NAMALWA (cell line): Measurements from ENCODE around the gene SNRNP27.
"Not testable (repeated sequence)": the region's sequence is repeated elsewhere in the genome, so short reads cannot be mapped to it uniquely, and the experiment has no call there.

ENCODE experiments used
- DNase-seq: peaks from one replicate; pipeline ENCODE4 v3.0.0-alpha.2; 2015; ENCODE audit warnings: low spot score

The SNRNP27 gene, protein sequence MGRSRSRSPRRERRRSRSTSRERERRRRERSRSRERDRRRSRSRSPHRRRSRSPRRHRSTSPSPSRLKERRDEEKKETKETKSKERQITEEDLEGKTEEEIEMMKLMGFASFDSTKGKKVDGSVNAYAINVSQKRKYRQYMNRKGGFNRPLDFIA

DNA sequence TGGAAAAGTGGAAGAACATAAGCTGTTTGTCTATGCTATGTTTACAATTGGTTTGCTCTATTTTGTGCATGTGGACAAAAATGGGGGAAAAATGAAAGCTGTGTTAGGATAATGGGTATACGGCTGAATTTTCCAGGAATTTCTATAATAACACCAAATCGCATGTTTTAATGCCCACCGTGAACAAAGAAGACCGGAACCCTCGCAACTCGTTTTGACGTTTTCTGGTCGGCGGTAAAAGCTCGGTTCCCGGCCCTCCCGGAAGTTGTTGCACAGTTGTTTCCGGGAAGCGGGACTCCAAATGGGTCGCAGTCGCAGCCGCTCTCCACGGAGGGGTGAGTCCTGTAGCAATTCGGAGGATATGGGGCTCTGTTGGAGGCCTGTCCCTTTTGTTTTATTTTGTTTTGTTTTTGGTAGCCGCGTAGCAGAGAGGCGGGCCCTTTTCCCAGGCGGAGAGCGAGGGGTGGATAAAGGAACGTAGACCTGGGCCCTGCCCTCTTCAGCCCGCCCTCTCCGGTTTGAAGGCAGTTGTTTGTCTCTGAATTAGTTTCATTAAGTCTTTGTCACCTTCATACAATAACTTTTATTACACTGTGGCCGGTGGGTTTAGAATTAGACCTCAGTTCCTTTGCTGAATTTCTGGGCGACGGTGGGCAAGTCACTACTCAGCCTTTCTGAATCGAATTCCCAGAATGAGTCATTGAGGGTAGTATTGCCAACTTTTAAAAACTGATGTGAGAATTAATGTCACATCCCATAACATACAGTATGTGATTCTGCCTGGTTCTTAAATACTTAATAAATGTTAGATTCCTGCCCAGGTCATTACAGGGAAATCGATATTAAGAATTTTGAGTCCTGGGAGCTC lies at the start of gene SNRNP27:
TSS of gene SNRNP27 (plus strand) at position 273 of the 868 bp plus-strand sequence. CDS start at position 302, 29 bp downstream.
- DNase-seq = peak; percentile 87

DNA sequence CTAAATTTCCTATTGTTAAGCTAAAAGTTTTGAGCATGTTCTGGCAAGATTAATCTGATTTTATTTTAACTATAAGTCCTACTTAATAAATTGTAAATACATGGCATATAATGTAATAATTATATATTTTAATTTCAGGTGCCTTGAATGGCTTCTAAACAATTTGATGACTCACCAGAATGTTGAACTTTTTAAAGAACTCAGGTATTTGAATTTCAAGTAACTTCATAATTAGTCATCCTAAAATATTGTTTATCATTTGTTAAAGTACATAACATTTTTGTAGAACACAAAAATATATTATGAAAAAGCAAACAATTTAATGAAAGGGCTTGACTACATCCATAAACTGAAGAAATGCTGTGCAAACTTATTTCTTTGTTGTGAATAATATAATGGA lies 49.8 kb upstream of the SNRNP27 start:
- DNase-seq = no peak

DNA sequence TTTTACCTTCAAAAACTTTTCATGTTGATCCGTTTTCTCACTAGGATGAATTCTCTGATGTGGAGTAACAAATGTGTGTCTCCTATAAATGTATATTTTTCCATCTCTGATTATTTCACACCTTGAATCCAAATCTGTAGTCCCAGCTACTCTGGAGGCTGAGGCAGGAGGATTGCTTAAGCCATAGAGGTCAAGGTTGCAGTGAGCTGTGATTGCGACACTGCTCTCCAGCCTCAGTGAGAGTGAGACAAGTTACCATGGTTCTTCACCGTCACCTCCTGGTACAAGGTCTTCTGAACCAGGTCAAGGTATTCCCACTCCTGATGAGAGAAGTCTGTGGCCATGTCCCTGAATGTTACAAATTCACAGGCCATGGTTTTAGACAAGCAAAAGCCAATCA lies 49.2 kb upstream of the SNRNP27 start:
- DNase-seq = no peak

DNA sequence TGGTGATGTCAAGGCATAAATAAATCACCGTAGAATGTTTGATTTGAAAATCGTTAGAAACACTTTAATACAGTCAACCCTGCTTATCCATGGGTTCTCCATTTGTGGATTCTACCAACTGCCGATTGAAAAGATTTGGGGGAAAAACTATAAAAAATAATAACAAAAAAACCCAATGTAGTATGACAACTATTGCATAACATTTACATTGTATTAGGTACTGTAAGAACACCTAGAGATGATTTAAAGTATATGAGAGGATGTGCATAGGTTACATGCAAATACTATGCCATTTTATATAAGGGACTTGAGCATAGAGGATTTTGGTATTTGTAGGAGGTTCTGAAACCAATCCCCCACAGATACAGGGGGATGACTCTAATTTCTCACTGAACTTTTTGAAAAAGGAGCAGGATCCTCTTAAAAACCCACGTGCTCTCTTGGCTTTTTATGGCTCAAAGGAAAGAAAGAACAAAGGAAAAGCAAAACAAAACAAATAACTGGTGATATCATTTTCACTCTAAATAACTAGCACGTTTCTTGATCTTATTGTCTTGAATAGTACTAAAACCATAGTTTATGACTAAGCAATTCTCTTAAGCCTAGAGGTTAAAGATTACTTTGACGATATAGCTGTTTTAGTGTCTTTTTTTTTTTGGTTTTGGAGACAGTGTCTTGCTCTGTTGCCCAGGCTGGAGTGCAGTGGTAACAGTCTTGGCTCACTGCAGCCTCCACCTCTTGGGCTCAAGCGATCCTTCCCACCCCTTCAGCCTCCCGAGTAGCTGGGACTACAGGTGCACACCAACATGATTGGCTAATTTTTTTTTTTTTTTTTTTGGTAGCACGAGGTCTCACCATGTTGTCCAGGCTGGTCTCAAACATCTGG lies 47.3 kb upstream of the SNRNP27 start:
- DNase-seq = no peak

DNA sequence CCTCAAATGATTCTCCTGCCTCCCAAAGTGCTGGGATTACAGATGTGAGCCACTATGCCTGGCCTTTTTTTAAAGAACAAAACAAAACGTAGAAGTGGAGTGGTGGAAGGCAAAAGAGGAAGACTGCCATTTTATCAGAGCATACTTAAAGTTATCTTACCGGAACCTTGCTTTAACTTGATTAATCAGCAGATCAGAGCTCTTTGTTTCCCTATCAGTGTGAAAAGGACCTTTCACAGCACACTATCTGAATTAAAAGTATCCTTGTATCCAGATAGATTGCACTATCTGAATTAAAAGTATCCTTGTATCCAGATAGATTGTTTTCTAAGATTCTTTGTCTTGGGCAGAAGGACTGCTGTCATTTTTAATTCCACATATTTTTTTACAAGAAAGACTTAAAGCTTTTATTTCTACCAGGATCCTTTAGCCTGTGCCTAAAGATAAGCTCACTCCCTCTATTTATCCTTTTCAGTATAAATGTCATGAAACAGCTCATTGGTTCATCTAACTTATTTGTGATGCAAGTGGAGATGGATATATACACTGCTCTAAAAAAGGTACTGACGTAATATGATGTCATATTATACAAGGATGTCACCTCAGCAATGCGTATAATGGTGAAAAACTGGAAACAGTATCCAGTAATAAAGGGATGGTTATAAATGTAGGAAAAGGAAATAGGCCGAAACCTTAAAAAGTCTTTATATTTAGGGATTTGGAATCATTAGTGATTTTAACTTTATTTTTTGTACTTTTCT lies 46.5 kb upstream of the SNRNP27 start:
- DNase-seq = no peak

DNA sequence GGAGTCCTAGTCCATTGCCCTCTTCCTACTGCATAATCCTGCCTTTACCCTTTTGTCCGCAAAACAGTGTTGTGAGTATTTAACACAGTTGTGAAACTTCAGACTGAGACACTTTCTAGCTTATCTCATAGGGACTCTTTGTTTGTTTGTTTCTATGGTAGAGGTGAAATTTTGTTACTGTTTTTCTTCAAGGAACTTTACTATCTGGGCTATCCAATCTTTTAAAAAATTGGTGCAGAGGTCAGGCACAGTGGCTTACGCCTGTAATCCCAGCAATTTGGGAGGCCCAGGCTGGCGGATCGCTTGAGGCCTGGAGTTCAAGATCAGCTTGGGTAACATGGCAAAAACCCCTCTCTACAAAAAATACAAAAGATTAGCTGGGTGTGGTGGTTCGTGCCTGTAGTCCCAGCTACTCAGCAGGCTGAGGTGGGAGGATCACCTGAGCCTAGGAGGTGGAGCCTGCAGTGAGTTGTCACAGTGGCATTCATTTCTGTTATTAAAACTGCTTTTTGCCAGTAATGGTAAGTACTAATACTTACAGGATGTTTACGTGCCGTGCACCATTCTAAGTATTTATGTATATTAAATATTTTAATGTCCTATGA lies 45.5 kb upstream of the SNRNP27 start:
- DNase-seq = no peak

DNA sequence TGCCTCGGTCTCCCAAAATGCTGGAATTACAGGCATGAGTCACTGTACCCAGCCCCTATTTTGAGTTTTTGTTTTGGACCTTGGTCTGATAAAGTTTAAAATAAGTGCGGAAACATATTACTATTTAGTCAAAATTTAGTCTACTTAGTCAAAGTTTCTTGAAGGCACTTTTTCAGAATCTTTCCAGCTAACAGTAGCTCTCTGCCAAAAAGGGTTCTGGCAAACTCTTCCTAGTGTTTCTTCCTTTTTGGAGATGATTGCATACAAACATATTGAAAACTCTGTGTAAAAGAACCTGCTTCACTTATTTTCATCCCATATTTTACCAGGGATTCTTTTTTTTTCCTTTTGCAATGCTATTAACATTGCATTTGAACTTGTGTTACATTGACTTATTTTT lies 35.5 kb upstream of the SNRNP27 start:
- DNase-seq = no peak

DNA sequence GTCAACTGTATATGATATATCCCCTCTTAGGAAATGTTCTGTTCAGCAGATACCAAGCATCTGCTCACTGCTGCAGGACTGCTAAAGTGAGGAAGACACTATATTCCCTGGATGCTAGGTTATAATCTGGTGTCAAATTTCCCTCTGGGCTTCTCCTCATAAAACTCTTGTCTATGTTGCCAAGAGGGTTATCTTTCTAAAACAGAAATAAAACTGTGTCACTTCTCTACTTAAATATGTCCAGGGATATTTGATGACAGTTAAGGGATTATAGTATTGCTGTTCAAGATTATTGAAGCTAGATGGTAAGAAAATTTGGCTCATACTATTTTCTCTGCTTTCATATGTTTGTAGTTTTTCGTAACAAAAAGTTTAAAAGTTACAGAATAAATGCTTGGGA lies 30.5 kb upstream of the SNRNP27 start:
- no peak for DNase-seq

DNA sequence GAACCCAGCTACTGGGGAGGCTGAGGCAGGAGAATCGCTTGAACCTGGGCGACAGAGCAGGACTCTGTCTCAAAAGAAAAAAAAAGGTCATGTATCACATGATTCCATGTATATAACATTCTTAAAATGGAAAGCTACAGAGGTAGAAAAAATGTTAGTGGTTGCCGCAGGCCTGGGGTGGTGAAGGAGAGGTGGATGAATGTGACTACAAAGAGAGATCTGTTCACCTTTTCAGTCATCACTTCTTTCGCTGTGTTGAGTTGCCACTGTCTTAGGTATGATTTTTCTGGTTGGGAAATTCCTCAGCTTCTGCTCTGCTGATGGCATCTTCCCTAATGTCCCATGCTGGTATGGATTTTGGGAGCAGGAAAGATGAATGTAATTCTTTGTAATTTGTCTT lies 5.3 kb upstream of the SNRNP27 start:
- DNase-seq = no peak

DNA sequence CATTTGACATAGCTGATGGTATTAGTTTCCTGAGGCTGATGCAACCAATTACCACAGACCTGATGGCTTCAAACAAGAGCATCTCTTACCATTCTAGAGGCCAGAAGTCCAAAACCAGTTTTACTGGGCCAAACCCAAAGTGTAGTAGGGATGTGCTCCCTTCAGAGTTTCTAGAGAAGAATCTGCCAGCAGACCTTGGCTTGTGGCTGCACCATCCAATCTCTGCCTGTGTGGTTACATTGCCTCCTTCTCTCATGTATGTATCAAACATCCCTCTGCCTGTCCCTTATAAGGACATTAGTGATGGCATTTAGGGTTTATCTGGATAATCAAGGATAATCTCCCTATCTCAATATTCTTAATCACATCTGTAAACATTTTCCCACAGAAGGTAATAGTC lies 4.5 kb upstream of the SNRNP27 start:
- no peak for DNase-seq

DNA sequence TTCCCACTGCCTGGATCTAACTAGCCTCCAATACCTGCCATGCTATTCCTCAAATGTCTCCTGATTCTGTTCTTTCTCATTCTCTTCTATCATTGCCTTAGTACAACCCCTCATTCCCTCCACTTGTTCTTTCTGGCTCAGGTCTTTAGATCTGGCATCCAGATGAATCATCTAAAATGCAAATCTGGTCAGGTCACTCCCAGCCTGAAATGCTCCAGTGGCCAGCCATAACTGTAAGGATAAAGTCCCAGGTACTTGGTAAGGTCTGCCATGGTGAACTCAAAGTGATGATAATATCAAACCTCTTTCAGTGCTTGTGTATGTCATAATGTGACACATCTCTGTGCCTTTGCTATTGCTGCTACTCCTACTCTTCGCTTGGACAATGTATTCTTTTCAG lies 2.9 kb upstream of the SNRNP27 start:
- DNase-seq = no peak

DNA sequence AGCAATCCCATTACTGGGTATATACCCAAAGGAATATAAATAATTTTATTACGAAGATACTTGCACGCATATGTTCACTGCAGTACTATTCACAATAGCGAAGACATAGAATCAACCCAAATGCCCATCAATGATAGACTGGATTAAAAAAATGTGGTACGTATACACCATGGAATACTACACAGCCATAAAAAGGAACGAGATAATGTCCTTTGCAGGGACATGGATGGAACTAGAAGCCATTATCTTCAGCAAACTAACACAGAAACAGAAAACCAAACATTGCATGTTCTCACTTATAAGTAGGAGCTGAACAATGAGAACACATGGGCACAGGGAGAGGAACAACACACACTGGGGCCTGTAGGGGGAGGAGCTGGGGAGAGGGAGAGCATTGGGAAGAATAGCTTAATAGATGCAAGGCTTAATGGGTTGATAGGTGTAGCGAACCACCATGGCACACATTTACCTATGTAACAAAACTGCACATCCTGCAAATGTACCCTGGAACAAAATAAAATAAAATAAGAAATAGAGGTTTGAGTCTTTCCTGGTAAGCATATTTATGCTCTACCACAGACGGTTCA lies 825 bp upstream of the SNRNP27 start:
- peak; percentile 39 for DNase-seq

DNA sequence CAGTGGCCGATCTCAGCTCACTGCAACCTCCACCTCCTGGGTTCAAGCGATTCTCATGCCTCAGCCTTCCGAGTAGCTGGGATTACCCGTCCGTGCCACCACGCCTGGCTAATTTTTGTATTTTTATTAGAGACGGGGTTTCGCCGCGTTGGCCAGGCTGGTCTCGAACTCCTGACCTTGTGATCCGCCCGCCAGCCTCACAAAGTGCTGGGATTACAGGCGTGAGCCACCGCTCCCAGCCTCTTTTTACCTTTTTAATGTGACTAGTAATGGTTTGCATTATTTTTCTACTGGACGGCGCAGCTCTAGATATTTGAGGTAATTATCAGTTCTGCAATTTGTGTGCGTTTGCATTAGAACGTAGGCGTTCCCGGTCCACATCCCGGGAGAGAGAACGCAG lies 981 bp downstream of the SNRNP27 start:
- not testable (repeated sequence) for DNase-seq

DNA sequence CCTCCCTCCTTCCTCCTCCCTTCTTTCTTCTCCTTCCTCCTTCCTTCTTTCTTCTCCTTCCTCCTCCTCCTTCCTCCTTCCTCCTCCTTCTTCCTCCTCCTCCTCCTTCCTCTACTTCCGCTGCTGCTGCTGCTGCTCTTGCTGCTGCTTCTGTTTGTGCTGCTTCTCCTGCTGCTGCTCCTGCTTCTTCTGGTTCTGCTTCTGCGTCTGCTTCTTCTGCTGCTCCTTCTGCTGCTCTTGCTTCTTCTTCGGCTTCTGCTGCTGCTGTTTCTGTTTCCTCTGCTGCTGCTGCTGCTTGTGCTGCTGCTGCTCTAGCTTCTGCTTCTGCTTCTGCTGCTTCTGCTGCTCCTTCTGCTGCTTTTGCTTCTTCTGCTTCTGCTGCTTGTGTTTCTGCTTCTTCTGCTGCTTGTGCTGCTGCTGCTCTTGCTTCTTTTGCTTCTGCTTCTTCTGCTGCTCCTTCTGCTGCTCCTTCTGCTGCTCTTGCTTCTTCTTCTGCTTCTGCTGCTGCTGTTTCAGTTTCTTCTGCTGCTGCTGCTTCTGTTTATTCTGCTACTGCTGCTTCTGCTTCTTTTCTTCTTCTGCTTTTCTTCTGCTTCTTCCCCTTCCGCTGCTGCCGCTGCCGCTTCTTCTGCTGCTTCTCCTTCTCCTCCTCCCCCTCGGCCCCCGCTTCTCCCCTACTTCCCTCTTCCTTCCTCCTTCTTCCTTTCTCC lies 8.6 kb downstream of the SNRNP27 start:
- peak; percentile 80 for DNase-seq

DNA sequence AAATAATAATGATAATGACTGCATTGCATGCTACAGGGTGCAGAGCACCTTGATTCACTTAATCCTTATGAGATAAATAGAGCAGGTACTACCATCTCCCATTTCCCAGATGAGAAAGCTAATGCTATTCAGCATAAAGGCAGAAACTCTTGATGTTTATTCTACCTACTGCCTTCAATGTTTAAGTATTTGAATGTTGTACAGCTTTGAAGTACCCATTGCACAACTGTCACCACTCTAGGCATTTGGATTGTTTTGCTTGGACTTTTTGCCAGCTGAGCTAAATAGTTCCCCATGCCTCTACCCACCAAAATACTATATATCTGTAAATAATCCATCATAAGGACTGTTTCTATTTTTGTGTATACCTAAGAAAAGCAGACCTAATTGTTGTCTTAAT lies 13.5 kb downstream of the SNRNP27 start:
- DNase-seq = no peak

DNA sequence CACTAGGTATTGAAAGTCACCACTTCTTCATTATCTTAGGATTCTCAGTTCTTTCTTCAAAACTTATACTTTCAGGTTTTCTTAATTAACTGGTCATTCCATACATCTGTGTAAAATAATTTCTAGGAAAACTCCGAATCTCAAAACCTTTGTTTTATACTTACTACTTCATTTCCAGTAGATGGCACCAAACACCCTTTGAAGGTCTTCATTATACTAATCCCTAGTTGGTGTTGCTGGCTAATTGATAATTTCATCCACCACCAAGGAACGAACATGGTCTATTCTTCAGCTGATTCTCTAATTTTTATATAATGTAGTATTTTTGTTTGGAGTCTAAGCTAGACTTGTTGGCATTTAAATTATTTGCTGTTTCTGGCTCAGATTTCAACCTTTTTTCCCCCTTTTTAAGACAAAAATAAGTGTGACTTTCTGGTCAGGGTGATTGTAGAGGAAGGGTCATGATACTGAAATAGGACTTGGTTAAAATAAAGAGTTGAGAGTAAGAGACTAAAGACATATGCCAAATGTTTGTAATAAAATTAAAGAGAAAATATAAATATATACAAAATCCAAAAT lies 18.3 kb downstream of the SNRNP27 start:
- DNase-seq = peak; percentile 81

DNA sequence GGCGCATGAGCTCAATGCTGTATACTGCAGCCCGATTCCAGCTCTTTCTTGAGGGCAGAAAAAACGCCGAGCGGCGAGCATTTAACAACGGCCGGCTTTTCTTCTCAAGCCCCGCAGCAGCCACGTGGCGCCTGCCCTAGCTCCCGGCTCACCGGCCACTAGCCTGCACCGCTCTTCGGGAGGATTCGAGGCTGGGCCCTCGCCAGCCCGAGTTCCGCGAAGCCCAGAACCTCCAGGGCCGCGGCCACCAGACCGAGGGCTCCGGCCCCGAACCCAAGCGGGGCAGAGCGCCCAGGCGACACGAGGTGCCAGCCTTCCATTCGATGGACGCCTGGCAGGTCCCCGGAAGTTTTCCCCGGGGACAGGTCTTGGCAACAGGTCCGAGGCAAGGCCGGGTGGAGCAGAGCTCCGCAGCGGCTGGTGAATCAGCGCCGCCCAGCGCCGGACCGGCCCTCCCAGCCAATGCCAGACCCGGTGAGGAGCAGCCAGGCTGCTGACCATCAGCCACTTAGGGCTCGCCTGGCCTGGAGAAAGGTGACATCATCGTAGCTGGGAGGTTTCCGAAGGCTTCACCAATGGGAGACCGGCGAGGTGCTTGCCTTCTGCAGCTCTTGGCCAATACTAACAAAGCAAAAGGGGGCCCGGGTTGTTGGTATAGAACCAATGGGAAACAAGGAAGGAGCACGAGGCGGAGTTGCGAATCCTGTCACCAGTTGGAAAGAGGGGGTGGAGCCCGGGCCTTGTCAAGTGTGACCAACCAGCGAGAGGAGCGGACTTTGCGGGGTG lies 20.6 kb downstream of the SNRNP27 start:
- DNase-seq = peak; percentile 100

DNA sequence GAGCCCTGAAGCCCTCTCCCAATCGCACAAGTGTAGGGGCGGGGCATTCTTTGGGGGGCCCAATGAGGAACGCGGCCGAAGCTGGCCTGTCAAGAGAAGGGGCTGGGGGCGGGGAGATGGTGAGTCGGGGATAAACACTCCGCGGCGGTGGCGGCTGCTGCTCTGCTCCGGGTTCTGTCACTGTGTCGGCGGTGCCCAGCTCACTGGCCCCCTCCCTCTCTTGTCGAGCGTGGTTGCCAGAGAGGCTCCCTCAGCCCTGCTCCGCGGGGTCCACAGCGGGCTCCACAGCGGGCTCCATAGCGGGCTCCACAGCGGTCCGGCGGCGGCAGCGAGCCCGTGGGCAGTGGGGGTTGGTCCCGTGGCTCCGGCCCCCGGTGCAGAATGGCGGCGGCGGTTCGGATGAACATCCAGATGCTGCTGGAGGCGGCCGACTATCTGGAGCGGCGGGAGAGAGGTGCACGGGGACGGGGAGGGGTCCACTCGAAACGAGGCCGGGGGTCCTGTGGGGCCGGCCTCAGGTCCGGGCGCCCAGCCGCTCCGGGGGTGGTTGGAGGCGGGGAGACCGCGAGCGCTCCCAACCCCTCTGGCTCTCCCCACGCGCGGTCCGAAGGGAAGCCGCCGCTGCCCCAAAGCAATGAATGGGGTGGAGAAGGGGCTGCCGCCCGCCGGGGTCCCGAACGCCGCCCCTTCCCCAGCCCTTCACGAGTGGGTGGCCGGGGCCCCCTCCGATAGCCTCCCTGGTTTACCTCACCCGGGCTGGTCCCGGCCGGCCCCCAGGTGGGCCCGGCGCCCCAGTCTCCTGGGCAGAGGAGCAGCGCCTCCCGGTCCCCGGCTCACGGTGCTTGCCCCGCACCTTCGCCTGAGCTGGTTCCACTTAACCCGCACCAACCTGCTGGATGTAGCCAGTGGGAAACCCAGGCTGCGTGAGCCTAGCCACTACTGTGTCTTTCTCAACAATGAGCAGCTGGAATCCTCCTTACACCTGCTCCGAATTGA lies 21.5 kb downstream of the SNRNP27 start, which contains the start of gene MXD1:
TSS of gene MXD1 (plus strand) at position 160 of the 996 bp plus-strand sequence. CDS start at position 382, 222 bp downstream.
- peak; percentile 50 for DNase-seq
